HCEC 1CT (cell line): Measurements from ENCODE around the gene LSP1.

Experiments used
- DNase-seq: peaks from one replicate; pipeline ENCODE4 v3.0.0-alpha.2; 2017

LSP1 gene

GRCh38 chr11:1838077-1838425 is 14.8 kb upstream of the LSP1 start:
- DNase-seq: no peak

DNA sequence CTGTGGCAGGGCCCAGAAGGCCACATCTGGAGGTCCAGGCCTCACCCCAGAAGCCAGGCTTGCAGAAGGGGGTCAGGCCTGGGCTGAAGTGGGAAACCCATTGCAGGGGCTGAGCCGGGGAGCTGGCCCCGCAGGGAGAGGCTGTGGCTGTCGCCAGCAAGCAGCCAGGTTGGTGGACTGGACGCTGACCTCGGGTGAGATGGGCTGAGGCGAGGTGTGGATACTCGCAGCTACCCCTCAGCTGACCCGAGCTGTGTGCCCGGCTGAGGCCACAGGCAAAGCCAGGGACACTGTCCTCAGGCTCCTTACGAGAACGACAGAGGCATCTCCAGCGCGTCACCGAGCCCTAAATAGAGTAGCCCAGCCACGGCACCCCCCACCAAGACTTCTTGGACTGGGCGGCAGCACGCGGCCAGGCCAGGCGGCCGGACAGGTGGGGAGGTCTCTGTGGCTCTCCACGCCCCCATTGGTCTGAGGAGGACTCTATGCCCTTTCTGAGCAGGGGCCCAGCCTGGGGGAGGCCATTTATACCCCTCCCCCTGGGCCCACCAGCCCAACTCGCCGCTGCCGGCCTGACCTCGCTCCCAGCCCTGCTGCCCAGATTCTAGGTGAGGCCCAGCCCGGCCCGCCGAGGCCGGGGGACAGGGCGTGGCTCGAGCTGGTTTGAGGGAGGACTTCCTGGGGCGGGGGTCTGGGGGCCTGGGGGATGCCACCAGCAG is 14.3 kb upstream of the LSP1 start, which contains the start of gene TNNI2:
TSS of gene TNNI2 (plus strand) at position 556 of the 719 bp plus-strand sequence. CDS start 716 bp downstream, outside the sequence.
- DNase-seq: no peak

DNA sequence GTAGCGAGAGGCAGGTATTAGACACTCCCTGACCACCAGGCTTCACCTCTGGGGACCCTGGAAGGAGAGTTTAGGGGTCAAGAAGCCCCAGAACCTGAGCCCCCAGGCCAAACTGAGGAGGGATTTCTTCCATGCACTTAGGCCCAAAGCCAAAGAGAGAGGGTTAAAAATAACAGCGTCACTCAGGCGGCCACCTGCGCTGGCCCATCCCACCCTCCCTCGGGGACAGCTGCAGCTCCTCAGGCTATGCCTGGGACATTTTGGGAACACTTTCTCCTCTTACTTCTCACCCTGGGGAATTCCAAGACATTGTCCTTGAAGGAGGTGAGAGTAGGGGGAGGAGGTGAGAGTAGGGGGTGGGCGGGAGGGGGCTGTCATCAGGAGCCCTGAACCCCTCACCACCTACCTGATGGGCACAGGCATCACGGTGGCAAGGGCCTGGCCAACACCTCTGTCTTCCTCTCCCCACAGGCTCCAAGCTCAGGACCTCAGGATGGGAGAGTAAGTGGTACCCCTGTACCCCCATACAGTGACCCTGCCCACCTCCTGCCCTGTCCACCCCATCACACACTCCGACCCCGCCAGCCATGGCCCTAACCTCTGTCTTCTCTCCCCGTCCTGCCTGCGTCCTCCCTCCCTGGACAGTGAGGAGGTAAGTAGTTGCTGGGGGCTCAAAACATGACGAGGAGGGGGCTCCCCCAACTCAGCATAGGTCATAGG is 13.5 kb upstream of the LSP1 start:
- no peak for DNase-seq

DNA sequence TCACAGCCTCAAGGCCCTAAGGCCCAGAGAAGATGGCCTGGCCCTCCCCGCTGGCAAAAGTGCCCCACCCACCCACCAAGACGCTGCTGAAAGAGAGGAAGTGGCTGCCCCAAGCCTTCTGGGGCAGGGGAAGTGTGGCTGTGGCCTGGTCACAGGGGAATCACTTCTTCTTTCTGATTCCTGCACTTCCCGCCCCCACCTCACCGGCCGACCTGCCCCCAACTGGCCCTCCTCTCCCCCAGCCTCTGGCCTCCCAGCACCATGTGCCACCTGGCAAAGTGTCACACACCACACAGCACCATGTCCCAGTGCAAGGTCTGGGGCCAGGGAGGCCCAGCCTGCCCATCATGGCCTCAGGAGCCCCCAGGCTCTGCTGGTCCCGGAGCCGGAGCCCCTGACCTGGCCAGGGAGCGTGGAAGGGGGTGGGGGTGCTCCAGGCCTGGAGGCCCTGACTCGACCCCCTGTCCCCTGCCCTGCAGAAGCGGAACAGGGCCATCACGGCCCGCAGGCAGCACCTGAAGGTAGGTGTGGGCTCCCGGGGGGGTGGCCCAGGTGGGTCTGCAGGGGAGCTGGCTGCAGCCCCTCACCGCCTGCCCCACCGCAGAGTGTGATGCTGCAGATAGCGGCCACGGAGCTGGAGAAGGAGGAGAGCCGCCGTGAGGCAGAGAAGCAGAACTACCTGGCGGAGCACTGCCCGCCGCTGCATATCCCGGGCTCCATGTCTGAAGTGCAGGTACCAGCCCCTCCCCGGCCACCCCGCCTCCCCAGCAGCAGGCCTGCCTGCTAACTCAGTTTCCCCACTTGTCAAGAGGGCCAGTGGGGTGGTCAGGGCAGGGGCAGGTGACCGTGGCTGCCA is 12.7 kb upstream of the LSP1 start:
- DNase-seq: no peak

DNA sequence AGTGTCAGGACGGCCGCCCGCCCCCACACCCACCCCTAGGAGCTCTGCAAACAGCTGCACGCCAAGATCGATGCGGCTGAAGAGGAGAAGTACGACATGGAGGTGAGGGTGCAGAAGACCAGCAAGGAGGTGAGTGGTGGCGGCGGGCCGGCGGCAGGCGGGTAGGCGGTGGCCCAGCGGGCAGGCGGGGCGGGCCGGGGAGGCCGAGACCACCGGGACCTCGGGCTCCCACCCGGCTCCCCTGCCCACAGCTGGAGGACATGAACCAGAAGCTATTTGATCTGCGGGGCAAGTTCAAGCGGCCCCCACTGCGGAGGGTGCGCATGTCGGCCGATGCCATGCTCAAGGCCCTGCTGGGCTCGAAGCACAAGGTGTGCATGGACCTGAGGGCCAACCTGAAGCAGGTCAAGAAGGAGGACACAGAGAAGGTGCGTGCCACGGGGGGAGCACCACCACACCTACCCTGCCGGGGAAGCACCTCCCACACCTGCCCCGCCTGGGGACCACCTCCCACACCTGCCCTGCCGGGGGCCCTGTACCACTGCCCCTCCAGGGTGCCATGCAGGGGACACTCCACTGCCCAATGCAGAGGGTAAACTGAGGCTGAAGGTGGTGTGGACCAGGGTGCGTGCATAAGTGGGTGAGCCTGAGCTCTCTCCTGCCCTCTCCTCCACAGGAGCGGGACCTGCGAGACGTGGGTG is 12.0 kb upstream of the LSP1 start:
- DNase-seq: no peak

DNA sequence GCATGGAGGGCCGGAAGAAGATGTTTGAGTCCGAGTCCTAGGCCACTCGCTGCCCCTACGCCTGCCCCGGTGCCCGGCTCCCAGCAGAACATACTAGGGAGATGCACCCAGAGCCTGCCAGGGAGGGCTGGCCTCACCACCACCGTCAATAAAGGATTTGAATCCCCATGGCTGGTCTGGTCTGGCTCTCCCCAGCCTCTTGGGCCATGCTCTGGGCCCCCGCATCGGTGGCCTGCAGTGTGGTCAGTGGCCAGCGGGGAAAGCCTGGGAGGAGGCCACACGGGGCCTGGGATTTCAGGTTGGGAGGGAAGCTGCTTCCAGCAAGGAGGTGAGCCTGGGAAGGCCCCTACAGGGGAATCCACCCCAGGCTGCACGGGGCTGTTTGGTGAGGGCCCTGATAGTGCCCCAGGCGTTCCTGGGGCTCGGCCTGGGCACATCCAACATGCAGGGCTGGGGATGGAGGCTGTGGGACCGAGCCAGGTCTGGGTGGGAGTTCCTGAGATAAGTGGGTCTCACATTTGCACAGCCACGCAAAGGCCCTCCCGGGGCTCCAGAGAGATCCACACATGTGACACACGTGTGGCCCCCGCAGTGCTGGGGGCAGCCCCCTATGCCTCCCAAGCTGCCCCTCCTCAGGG is 11.3 kb upstream of the LSP1 start:
- DNase-seq: no peak

DNA sequence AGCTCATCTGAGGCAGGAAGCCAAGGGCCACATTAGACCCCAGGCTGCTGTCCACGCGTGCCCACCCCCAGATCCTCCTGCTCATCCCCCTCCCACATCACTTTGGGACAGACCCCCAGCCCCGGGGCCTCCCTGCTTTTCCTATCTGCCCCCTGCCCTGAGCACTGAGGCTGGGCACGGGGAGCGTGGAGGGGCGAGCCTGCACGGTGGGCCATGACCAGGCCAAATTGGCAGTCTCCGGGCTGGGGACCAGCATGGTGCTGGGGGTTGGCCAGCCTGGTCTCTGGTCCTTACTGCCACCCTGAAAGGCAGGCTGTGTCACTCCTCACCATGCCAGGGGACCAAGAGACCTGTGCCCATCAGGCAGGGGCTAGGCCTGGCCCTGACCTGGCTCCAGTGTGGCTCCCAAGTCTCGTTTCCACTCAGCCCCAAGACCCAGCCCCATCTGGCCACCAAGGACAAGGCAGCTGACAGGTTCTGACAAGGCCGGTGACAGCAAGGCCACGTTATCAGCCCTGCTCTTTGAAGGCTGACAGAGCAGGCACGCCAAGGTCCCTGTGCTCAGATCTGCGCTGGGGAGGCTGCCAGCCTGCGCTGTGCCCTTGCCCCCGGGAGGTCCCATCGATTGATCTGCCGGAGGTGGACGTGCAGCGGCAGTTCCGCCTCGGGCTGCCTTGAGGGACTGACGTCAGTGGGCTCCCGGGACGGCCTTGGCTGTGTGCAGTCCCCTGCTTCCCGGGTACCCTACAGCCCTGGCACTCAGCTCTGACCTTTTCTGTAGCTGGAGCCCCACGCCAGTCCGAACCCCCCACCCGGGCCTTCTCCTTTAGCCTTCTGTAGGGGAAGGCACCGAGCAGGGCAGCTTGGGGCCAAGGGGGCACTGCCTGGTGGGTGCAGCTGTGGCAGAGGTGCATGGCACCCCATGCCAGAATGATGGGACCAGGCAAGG is 10.5 kb upstream of the LSP1 start:
- no peak for DNase-seq

DNA sequence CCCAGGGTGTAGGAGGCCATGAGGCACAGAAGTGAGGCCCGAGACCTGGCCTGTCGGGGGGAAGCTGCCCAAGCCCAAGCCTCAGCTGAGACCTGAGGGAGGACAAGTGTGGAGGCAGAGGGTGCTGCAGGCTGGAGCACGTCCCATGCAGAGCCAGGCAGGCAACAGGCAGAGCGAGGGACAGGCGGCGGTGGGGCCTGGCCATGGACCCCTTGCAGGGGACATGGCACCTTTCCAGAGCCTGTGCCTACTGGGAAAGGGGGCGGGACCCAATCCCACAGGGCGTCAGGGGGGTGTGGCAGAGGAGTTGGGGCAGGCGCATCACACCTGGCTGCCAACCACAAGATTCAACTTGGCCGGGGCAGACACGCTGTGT is 9.8 kb upstream of the LSP1 start:
- no peak for DNase-seq

DNA sequence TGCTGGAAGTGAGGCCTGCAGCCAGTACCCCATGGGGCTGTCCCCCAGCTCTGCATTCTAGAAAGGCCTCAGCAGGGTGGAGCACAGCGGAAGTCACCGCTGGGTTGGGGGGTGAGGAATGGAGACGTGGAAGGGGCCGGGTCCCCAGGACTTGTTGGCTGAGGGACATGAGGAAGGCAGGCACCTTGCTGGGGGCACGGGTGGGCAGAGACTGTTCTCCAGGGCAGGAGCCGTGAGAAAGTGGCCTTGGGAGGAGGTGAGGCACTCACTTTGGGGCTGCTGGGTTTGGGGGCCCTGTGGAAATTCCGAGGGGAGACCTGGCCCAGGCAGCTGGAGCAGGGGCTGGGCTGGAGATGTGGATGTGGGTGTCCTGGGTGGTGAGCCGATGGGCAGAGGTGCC is 9.1 kb upstream of the LSP1 start:
- DNase-seq: no peak

DNA sequence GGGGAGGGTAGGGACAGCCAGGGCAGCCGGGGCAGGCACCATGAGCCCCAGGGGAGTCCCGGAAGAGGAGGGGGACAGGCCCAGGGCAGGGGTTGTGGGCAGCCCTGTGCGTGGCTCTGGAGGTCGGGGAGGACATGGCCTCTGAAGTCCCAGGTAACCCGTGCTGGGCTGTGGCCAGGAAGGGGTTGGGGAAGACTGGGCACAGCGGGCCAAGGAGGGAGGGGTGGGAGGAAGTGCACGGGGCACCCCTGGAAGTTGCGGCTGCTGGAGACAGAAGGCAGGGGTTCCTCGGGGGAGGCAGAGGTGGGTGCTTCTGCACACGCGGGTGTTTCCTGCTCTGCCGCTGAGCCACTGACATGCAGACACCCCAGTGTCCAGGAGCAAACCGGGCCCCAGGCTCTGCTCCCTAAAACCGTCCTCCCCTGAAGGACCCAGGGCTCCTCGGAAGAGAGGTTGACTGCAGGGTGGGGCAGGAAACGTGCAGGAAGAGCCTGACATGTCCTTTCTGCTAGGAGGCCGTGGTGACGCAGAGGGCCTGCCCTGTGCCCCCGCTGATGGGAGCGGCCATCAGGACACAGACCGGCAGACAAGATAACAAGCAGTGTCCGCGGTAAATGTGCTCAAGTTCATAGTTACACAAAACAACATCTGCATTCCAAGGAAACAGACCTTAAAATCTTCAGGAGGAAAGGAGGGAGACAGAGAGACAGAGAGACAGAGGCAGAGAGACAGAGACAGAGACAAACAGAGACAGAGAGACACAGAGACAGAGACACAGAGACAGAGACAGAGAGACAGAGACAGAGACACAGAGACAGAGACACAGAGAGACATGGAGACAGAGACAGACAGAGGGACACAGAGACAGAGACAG is 8.4 kb upstream of the LSP1 start:
- no peak for DNase-seq

DNA sequence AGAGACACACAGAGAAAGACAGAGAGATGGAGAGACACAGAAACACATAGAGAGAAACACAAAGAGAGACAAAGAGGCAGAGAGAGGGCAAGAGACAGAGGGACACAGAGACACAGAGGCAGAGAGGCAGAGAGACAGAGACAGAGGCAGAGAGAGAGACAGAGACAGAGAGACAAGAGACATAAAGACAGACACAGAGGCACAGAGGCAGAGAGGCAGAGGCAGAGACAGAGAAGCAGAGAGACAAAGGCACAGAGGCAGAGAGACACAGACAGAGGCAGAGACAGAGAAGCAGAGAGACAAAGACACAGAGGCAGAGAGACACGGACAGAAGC is 7.8 kb upstream of the LSP1 start:
- DNase-seq: no peak

DNA sequence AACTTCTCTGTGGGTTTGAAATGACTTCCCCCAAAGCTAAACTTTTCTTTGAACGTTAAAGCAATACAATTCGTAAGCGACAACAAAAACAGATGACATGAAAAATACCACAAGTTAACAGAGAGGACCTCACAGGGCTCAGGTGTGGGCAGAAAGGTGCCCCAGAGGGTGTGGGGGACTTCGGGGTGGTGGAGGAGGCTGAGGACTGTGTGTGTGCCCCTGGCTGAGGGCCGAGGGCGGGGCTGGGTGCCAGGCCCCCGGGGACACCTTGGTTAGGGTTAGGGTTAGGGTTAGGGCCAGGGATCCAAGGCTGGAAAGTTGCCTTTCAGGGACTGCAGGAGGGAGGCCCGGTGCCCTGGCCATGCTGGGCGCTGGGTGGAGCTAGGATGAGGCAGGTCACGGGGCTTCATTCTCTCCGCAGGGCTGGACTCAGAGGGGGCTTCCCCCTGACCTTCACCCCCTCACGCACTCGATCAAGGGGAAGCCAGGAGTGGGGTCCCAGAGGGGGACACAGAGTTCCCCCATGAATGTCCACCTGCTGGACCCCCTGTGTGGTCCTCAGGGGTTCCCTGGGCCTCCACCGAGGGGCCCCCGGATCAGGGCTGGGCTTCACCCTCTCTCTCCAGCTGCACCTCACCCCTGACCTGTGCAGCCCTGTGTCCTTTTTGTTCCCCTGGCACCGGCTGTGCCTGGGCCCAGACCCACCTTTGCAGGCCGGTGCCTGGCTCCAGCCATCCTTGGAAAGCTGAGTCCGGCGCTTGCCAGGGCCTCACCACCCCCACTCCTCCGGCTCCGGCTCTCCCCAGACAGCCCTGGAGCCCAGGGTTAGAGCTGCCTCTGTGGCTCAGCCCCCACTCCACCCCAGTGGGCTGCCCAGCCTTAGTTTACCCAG is 7.1 kb upstream of the LSP1 start:
- no peak for DNase-seq

GRCh38 chr11:1846453-1846932 is 6.4 kb upstream of the LSP1 start:
- no peak for DNase-seq

DNA sequence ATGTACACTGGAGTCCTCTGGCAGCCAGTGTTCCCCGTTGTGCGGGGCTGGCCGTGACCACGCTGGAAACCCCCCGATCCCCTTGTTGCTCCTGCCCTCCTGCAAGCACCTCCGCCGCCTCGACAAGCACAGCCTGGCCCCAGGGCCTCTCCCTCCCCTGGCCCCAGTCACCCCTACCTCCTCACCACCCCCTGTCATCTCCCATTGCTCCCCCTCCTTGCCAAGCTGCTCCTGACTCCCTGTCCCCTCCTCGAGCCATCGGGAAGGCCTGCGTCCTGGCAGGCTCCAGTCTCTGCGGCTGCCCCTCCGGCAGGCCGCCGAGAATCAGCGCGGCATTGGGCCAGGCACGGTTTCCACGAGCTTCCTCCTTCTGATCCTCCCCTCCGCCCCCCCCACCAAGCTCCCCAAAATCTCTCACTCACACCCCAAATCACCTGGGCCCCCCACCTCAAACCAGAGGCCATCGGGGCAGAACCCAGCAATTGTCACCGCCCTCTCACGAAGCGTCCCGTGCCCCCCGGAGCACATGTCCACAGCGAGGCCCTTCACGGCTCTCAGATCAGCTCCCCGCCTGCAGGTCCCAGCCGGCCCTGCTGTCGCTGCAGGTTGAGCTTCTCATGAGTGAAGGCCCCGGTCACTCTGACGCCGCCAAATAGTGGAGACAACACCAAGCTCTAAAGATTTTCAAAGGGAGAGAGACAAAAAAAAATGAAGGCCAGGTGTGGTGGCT is 5.7 kb upstream of the LSP1 start:
- DNase-seq: no peak

- no peak for DNase-seq
These were observed 4.8 kb upstream of the LSP1 start for GRCh38 chr11:1847926-1848639.

- DNase-seq: no peak
These were observed 4.0 kb upstream of the LSP1 start for GRCh38 chr11:1848640-1849430.
